ENCODE measurements around the gene ACTR10.

The ACTR10 gene

GRCh38 chr14:58199726-58200479, at the start of gene ACTR10:
ACTR10 (plus strand) TSS chr14:58200149; CDS start chr14:58200218, 69 bp downstream.
- DNase-seq: peak; percentile 90

- no peak for DNase-seq
These were observed 49.6 kb upstream of the ACTR10 start for GRCh38 chr14:58150243-58150805.

GRCh38 chr14:58151133-58152013, 48.6 kb upstream of the ACTR10 start:
- DNase-seq: no peak

GRCh38 chr14:58152014-58152857, 47.7 kb upstream of the ACTR10 start, which contains the start of gene ARMH4:
ARMH4 (minus strand) TSS chr14:58152213; CDS start chr14:58139358, 12,855 bp downstream.
- DNase-seq: peak; percentile 72

GRCh38 chr14:58160561-58160960, 39.4 kb upstream of the ACTR10 start:
- no peak for DNase-seq

DNA sequence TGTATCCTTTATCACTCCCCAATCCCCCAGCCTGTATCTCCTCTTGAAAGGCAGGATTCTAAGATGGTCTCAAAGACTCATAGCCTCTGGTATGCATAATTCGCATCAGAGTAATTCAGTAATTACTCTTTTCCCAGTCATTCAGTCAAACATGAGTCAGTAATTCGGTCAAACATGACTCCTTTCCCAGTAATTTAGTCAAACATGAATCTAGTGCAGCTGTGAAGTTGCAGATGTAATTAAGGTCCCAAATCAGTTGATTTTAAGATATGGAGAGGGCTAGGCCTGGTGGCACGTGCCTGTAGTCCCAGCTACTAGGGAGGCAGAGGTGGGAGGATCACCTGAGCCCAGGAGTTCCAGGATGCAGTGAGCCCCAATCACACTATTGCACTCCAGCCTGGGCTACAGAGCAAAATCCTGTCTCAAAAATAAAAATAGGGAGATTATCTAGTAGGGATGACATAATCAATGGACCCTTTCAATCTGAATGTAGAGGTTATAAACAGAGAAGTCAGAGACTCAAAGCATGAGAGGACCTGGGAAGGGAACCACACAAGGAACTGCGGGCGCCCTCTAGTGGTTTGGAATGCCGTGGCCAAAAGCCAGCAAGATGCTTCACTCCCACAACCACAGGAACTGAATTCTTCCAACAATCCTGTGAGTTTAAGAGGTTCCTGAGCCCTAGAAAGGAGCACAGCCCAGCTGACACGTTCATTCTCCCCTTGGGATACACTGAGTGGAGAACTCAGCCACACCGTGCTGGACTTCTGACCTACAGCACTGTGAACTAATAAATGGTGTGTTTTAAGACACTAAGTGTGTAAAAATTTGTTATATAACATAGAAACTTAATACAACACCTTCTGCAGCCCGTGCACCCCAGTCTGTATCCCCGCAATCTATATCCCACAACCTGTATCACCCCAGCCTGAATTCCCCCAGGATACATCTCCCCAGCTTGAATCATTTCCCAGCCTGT, 33.7 kb upstream of the ACTR10 start:
- peak; percentile 80 for DNase-seq

- DNase-seq: no peak
These were observed 32.9 kb upstream of the ACTR10 start for GRCh38 chr14:58167057-58167456.

- no peak for DNase-seq
These were observed 32.1 kb upstream of the ACTR10 start for GRCh38 chr14:58167891-58168290.

DNA sequence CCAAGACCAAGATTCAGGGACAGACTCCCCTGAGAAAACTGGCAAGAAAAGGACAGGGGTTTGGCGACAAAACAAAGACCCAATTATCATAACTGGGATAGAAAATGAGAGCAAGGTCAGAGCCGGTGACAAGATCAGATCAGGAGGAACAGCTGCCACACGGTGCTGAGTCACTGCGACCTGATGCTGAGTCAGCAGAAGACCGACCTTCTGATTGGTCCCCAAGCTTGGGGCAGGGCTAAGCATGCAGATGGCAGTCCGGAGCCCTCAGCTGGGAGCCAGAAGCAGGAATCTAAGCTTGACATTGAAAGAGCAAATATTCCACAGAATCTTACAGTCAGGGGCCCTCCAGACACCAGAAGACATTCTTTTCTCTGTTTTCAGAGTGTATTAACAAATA, 28.9 kb upstream of the ACTR10 start:
- peak; percentile 26 for DNase-seq

- DNase-seq: no peak
These were observed 22.8 kb upstream of the ACTR10 start for GRCh38 chr14:58177125-58177524.

DNA sequence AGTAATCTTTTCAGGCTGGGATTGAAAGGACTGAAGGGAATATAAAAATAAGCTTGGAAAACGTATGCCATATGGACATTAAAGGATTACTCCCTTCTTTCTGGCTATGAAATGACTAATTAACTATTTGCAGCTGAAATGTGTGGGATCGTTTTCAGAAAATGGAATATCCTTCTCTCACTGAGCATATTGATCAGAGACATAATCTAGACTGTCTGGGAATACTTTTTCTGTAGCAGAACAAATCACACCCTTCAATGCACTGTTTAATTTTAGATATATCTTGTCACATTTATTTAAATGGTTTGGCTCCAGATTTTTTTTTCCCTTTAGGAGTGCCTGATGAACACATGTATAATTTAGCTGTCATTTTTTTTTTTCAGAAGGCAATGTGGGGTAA, 10.8 kb upstream of the ACTR10 start:
- DNase-seq: no peak

- no peak for DNase-seq
These were observed 8.0 kb upstream of the ACTR10 start for GRCh38 chr14:58191763-58192601.

DNA sequence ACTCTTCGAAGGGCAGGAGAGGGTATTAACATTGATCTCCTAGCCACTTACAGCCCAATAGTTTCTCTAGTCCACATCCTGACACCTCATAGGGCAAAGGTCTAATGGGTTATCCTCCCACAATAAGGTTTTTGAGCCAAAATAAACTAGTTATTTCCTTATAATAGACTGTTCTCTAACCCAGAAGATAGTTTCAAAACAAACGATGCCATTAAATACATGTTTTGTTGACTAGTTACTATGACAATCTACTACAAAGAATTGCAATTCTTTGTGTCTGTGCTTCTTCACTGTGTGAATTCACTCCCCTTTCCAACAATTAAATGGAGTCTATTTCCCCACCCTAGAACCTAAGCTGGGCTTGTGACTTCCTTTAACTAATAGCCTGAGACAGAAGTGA, 6.4 kb upstream of the ACTR10 start:
- DNase-seq: no peak

DNA sequence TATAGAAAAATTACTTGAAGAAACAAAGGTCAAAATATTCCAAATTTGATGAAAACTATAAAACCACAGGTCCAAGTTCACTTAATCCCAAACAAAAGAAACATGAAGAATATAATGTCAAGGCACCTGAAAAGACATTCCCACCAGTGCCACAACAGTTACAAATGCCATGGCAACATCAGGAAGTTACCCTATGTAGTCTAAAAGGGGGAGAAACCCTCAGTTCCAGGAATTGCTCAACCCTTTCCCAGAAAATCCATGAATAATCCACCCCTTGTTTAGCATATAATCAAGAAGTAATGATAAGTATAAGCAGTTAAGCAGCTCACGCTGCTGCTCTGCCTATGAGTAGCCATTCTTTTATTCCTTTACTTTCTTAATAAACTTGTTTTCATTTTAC, 3.8 kb upstream of the ACTR10 start:
- no peak for DNase-seq

DNA sequence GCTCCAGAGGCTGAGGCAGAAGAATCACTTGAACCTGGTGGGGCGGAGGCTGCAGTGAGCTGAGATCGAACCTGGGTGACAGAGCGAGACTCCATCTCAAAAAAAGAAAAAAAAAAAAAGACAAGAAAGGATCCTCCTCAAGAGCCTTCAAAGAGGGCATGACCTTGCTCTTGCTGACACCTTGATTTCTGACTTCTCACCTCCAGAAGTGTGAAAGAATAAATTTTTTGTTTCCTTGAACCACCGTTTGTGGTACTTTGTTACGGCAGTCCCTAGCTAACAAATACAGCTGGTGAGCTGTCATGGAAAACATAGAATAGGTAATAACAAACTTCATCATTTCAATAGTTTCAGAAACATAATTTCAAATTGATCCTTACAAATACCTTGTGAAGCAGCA, 1.9 kb upstream of the ACTR10 start:
- DNase-seq: peak; percentile 2

DNA sequence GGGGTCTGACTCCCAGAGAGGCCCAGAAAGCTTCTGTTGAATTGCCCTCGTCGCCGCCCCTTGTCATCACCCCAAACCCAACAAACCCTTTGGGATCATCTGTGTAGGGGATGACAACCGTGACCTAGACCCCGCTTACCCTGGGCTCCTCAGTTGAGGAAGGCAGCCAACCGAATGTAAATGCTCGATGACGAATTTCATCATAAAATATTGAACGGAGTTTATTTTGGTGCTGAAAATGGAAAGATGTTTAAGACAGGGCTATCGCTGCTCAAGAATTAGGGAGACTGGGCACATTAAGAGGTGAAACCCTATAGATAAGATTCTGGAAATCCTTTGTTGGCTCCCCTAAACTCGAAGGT, 512 bp downstream of the ACTR10 start:
- DNase-seq: no peak

DNA sequence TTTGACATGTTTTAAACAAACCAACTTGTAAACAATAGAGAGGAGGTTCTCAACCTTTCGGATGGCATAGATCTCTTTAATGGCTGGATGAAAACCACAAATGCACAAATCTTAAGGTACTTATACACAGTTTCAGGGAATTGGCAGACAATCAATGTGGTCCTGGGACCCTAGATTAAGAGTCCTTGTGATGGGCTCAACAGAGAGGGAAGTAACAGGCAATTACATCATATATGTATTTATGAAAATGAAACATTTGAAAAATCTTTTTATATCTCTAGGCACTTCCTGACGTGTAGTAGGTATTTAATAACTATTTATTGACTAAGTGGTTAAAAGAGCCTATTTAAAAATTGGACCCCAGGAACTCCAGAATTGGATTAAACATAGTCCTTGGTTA, 897 bp downstream of the ACTR10 start:
- no peak for DNase-seq

DNA sequence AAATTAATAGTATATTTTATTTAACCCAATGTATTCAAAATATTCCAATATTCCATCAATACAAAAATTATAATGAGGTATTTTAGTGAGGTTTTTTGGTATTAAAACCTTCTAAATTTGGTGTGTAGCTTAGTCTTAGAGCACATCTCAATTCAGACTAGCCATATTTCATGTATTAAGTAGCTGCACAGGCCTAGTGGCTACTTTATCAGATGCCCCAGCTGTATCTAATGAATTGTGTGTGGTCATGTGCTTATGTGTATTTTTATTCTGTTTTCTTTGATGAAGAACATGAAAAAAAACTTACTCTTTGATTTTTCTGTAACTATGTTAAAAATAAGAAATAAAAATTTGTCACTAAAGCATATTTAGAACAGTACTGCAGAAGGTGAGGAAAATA, 13.2 kb downstream of the ACTR10 start:
- DNase-seq: no peak

DNA sequence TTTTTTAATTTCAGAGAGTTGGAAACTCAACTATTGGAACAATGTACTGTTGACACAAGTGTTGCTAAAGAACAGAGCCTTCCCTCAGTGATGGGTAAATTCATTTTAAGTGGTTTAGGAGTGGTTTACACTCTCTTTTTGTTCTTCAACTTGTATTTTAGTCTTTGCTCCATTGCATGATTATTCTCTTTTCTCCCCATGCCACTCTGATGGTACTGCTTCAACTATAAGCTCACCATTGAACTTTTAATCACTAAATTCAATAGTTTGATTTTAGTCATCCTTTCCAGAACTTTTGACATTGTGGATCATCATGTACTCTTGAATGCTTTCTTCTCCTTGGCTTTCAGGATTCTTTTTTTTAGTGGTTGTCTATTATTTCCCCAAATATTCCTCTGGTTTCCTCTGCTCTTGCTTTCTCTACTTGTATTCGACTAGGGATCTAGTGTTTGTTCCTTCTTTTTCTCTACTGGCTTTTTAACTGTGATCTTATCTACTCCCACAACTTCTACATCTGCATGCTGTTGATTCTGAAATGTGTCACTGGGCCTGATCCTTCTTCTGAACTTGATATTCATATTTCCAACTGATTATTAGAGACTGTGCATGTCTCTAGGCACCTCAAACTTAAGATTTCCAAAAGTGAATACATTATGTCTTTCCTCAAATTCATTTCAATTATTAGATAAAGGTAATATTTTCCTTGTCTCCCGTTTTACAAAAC, 15.4 kb downstream of the ACTR10 start:
- DNase-seq: no peak

DNA sequence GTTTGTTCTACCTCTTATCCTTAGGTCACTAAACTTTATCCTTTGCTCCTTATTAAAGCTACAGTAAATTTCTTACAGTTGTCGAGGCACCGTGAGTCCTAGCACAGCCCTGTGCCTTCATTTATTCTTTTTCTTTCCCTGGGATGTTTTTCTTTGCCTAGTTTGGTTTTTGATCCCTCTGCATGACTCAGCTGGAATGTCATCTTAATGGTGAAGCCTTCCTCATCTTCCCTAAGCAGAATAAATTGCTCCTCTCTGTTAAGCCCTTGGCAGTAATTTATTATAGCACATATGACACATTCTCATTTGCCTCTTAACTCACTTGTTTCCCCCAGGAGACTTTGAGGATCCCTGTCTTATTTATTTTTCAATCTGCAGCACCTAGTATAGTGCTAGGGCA, 16.6 kb downstream of the ACTR10 start:
- DNase-seq: no peak

Measured in CD4-positive, alpha-beta T cell treated with Interleukin-17A for 4 hours (primary cell).